ENCODE data around the gene TOR1AIP2.
A peak's percentile ranks its signal among the peaks of the same experiment; 100 is the strongest.

The TOR1AIP2 gene

DNA sequence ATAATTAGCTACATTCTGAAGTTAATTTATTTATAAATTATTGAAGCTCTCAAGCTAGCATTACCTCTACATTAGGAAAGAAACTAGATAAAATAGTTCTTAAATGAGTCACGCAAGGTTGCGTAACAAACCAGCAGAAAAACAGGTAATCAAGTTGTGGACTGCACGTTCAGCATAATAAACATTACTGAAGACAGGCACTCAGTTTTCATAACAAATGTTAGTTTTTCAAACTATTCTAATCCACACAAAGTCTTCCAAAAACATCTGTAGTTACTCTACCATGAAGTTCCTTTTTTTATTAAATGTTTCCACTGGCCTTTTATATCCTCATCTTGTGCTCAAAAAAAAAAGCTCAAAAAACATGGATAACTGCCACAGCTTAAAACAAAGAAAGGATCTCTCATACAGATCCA, 1.3 kb downstream of the TOR1AIP2 start:
- H3K4me3 ChIP-seq (replicated peaks; ENCODE audit: low read depth, low read length), result peak overlapping the region; percentile 85
- no peak for DNase-seq (ENCODE audit: extremely low read depth, low read depth)
- TF ChIP-seq, protein P1, sequence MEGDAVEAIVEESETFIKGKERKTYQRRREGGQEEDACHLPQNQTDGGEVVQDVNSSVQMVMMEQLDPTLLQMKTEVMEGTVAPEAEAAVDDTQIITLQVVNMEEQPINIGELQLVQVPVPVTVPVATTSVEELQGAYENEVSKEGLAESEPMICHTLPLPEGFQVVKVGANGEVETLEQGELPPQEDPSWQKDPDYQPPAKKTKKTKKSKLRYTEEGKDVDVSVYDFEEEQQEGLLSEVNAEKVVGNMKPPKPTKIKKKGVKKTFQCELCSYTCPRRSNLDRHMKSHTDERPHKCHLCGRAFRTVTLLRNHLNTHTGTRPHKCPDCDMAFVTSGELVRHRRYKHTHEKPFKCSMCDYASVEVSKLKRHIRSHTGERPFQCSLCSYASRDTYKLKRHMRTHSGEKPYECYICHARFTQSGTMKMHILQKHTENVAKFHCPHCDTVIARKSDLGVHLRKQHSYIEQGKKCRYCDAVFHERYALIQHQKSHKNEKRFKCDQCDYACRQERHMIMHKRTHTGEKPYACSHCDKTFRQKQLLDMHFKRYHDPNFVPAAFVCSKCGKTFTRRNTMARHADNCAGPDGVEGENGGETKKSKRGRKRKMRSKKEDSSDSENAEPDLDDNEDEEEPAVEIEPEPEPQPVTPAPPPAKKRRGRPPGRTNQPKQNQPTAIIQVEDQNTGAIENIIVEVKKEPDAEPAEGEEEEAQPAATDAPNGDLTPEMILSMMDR (IDR thresholded peaks at IDR 0.05; ENCODE audit: low read depth, low read length, missing control alignments), result no peak

DNA sequence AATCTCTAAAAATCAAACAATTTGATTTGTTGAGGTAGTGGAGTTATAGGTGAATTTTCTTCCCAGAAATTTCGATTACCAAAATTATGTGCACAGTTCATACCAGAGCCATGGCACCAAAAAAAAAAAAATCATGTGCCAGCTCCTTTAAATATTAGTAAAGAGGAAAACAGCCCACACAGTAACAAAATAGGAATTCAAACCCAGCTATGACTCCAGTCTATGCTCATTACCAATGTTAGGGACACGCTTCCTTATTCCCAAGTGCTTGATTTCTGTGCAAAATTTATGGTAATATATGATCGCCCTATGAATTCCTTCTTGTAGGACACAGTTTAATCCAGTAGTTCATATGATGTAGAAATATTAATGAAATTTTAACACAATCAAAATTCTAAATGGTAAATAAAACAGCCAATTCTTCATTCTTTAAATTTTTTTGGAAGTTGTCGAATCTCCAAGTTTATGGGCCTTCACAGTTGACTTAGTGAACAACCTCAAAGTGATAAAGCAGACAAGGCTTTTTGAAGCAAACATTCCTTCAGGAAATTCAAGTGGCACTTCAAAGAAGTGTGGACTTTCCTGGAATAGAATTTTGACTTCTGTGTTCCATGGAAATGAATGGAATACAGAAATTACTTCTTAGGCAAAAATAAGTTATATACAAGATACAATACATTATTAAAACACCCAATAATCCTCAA, 1.9 kb downstream of the TOR1AIP2 start:
- TF ChIP-seq, protein P1 (IDR thresholded peaks at IDR 0.05; ENCODE audit: low read depth, low read length, missing control alignments), result no peak
- no peak for DNase-seq (ENCODE audit: extremely low read depth, low read depth)
- H3K4me3 ChIP-seq (replicated peaks; ENCODE audit: low read depth, low read length), result peak overlapping the region; percentile 85

DNA sequence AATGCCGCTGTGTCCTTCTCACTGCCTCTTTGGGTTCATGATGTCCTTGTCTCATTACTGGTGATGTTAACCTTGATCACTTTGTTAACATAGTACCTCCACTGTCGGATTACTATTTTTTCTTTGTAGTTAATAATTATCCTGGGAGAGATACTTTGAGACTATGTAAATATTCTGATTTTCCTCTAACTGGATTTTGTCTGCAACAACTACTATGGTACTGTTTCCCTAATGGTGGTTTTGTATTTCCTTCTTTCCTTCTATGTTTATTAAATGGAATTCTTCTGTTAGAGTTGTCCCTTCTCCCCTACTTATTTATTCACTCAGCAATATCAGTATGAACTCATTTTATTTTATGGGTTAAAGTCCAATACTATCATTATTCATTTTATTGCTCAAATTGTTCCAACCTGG, 4.2 kb downstream of the TOR1AIP2 start:
- DNase-seq (ENCODE audit: extremely low read depth, low read depth), result no peak
- H3K4me3 ChIP-seq (replicated peaks; ENCODE audit: low read depth, low read length), result no peak overlapping the region
- TF ChIP-seq, protein P1 (IDR thresholded peaks at IDR 0.05; ENCODE audit: low read depth, low read length, missing control alignments), result no peak

DNA sequence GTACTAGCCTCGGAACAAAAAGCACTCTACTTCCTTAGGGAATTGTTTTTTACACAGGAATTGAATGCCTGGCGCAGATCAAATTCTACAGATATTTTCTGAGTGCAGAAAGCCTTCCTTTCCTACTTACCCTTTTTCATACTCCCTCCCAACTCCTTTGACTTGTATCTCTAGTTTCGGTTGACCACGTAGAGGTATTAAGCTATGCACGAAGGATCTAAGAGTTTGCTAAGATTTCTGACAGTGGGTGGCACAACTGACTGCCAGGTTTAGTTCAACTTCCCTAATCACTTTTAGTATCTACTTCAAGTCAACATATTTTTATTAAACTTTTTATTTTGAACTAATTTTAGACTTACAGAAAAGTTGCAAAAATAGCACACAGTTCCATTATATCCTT, 5.0 kb downstream of the TOR1AIP2 start:
- TF ChIP-seq, protein P1 (IDR thresholded peaks at IDR 0.05; ENCODE audit: low read depth, low read length, missing control alignments), result no peak
- H3K4me3 ChIP-seq (replicated peaks; ENCODE audit: low read depth, low read length), result no peak overlapping the region
- DNase-seq (ENCODE audit: extremely low read depth, low read depth), result no peak

DNA sequence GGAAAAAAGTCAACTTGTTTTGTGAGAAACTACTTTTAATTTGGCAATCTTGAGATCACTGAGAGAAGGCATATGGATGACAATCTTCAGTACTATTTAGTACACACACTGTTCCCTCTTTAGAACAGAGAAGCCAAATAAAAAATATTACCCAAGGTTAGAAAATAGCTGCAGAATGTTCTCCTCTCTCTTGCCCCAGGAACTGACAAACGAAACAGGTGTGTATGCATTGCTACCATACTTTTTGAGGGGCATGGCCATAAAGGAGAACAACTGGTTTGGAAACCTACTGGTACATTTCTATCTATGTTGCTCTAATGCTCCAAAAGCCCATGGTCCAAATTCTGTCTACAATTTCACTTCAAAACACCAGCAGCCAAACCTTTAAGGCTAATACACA, 5.7 kb downstream of the TOR1AIP2 start:
- no peak overlapping the region for H3K4me3 ChIP-seq (replicated peaks; ENCODE audit: low read depth, low read length)
- TF ChIP-seq, protein P1 (IDR thresholded peaks at IDR 0.05; ENCODE audit: low read depth, low read length, missing control alignments), result no peak
- no peak for DNase-seq (ENCODE audit: extremely low read depth, low read depth)

DNA sequence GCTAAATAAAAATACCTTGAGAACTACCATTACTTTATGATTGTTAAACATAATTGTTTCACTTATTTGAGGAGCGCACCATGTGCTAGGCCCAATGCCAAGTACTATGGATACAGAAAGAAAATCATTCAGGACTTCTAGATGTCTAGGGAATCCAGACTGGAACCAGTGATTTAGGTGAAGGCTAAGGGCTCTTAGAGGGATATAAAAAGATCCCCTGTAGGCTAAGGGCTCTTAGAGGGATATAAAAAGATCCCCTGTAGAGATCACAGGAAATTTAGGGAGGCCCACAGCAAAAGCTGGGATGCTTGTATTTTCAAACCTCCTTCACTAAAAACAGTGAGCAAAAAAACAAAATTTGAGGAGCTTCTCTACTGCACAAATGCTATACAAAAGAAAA, 6.7 kb downstream of the TOR1AIP2 start:
- DNase-seq (ENCODE audit: extremely low read depth, low read depth), result no peak
- no peak overlapping the region for H3K4me3 ChIP-seq (replicated peaks; ENCODE audit: low read depth, low read length)
- TF ChIP-seq, protein P1 (IDR thresholded peaks at IDR 0.05; ENCODE audit: low read depth, low read length, missing control alignments), result no peak

Measured in HFF-Myc (cell line).